Right lobe of liver (tissue), 4 donors: ENCODE results near the gene SNED1.

Source experiments
- POLR2A ChIP-seq: fragments of 450-650 bp; IDR thresholded peaks from one replicate; pipeline ENCODE4 v1.6.1; 2017; ENCODE audit warnings: antibody characterized with exemption, mild to moderate bottlenecking
- TF ChIP-seq, protein P1 (sequence below), 4 donors: fragments of 200-600 bp in 3 of 4; fragments of 450-650 bp in 1 of 4; IDR thresholded peaks; one replicate each; pipeline versions ENCODE4 v1.5.1 to v1.8.0; 2016 to 2022; ENCODE audit warnings: antibody characterized with exemption in 4 of 4, mild to moderate bottlenecking in 2 of 4
- donor health status: DM: no; HTN: no; CAD: no.
- donor health status: DM: no; HTN: no; CAD: no.
- donor health status: DM: no; HTN: yes; CAD: no.

DNA sequence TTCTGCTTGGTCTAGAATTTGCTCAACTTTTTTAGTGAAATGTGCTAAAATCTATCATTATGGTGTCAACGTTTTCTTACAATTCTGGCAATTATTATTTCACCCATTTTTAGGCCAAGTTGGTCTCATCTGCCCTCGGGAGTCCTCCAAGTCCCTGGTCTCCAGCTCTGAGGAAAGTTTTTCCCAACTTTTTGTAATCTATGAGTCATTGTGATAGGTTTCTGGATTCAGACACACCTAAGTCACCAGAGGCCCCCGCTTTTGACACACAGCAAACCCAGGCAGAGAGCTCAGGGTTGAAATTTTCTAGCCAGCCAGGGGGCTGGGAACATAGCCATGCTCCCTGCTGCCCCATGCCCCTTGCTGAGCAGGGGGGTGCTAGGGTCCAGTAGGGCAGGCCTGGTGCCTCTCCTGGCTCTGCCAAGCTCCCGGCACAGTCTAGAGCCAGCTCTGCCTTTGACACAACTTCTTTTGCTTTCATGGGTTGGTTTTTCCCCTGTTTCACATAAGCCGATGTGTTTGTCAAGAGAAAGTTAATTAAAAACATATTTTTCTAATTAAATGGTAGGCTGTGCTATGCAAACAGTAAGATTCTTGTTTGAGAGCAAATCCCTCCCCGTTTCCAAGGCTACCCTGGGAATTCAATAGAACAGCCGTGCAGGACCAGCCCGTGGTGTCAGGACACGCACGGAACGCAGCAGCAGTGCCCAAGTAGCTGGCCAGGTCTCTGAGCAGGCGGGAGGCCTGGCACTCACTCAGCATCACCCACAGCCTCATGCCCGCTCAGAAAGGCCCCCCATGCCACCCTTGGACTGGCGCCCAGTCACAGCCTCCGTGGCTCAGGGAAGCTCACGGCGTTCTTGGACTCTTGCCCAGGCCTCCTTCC lies 25.5 kb upstream of the SNED1 start:
- TF ChIP-seq, protein P1, sequence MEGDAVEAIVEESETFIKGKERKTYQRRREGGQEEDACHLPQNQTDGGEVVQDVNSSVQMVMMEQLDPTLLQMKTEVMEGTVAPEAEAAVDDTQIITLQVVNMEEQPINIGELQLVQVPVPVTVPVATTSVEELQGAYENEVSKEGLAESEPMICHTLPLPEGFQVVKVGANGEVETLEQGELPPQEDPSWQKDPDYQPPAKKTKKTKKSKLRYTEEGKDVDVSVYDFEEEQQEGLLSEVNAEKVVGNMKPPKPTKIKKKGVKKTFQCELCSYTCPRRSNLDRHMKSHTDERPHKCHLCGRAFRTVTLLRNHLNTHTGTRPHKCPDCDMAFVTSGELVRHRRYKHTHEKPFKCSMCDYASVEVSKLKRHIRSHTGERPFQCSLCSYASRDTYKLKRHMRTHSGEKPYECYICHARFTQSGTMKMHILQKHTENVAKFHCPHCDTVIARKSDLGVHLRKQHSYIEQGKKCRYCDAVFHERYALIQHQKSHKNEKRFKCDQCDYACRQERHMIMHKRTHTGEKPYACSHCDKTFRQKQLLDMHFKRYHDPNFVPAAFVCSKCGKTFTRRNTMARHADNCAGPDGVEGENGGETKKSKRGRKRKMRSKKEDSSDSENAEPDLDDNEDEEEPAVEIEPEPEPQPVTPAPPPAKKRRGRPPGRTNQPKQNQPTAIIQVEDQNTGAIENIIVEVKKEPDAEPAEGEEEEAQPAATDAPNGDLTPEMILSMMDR (IDR thresholded peaks at IDR 0.05) = no peak
- TF ChIP-seq POLR2A = no peak
